Liver (tissue), 9 donors: ENCODE data around the gene UPF1. TPM values are rescaled to one million over a fixed set of nuclear protein-coding genes. Genes with fewer than 3 reads are reported as not detected.

ENCODE experiments used
- DNase-seq: peaks from one replicate; pipeline ENCODE4 v3.0.0-alpha.2; 2017; ENCODE audit warnings: low spot score
- H3K27ac ChIP-seq, 2 donors: one replicate each; pipeline ENCODE4 v1.7.0; 2013; ENCODE audit warnings: inconsistent platforms in 2 of 2, low read length in 2 of 2, control low read depth in 1 of 2, low read depth in 1 of 2, mild to moderate bottlenecking in 1 of 2
- H3K27me3 ChIP-seq, 4 donors: one replicate each; pipeline versions ENCODE4 v1.6.1 to v1.7.0; 2013; ENCODE audit warnings: low read length in 3 of 4, inconsistent platforms in 1 of 4, mild to moderate bottlenecking in 1 of 4, moderate library complexity in 1 of 4; ENCODE audit not compliant: control insufficient read depth in 4 of 4, insufficient read depth in 4 of 4
- H3K36me3 ChIP-seq, 4 donors: one replicate each; pipeline versions ENCODE4 v1.6.1 to v1.7.0; 2013; ENCODE audit warnings: low read length in 3 of 4, mild to moderate bottlenecking in 3 of 4, low read depth in 1 of 4, moderate library complexity in 1 of 4; ENCODE audit not compliant: control insufficient read depth in 4 of 4, insufficient read depth in 3 of 4
- H3K4me1 ChIP-seq, 4 donors: one replicate each; pipeline versions ENCODE4 v1.6.1 to v1.7.0; 2013; ENCODE audit warnings: low read length in 3 of 4, mild to moderate bottlenecking in 3 of 4, moderate library complexity in 1 of 4; ENCODE audit not compliant: control insufficient read depth in 4 of 4, insufficient read depth in 4 of 4
- H3K4me3 ChIP-seq, 3 donors: one replicate each; pipeline versions ENCODE4 v1.6.1 to v1.7.0; 2013; ENCODE audit warnings: low read length in 3 of 3, control low read depth in 1 of 3, low read depth in 1 of 3, mild to moderate bottlenecking in 1 of 3
- H3K9ac ChIP-seq, 2 donors: one replicate each; pipeline ENCODE4 v1.7.0; 2013; ENCODE audit warnings: low read length in 2 of 2, mild to moderate bottlenecking in 2 of 2, moderate library complexity in 2 of 2, control low read depth in 1 of 2, low read depth in 1 of 2
- H3K9me3 ChIP-seq, 4 donors: one replicate each; pipeline versions ENCODE4 v1.6.1 to v1.7.0; 2013; ENCODE audit warnings: low read length in 3 of 4; ENCODE audit not compliant: control insufficient read depth in 4 of 4
- EGR1 ChIP-seq, 2 donors: IDR thresholded peaks; 2 replicates each; pipeline ENCODE4 v1.6.1; 2016 to 2018; ENCODE audit warnings: antibody characterized with exemption in 2 of 2, low read depth in 2 of 2
- FOXA1 ChIP-seq: IDR thresholded peaks from 2 replicates; pipeline ENCODE4 v1.6.1; 2016; ENCODE audit warnings: antibody characterized with exemption
- FOXA2 ChIP-seq: IDR thresholded peaks from 2 replicates; pipeline ENCODE4 v1.6.1; 2016; ENCODE audit warnings: antibody characterized with exemption
- GABPA ChIP-seq, 2 donors: IDR thresholded peaks in 1 of 2; conservative IDR thresholded peaks in 1 of 2; 2 replicates each; pipeline ENCODE4 v1.6.1; 2016; ENCODE audit warnings: antibody characterized with exemption in 2 of 2, mild to moderate bottlenecking in 1 of 2, moderate library complexity in 1 of 2
- HNF4A ChIP-seq, 2 donors: conservative IDR thresholded peaks; 2 replicates each; pipeline ENCODE4 v1.6.1; 2016; ENCODE audit warnings: antibody characterized with exemption in 2 of 2, mild to moderate bottlenecking in 2 of 2
- HNF4G ChIP-seq: IDR thresholded peaks from 2 replicates; pipeline ENCODE4 v1.6.1; 2016; ENCODE audit warnings: antibody characterized with exemption
- MAX ChIP-seq: IDR thresholded peaks from 2 replicates; pipeline ENCODE4 v1.6.1; 2016; ENCODE audit warnings: antibody characterized with exemption
- NR2F2 ChIP-seq: IDR thresholded peaks from 2 replicates; pipeline ENCODE4 v1.6.1; 2016; ENCODE audit warnings: antibody characterized with exemption
- RAD21 ChIP-seq, 2 donors: IDR thresholded peaks; 2 replicates each; pipeline ENCODE4 v1.6.1; 2016; ENCODE audit warnings: antibody characterized with exemption in 2 of 2, mild to moderate bottlenecking in 2 of 2
- RXRA ChIP-seq, 2 donors: IDR thresholded peaks; 2 replicates each; pipeline ENCODE4 v1.6.1; 2017 to 2018; ENCODE audit warnings: antibody characterized with exemption in 2 of 2, mild to moderate bottlenecking in 1 of 2
- SP1 ChIP-seq: IDR thresholded peaks from 2 replicates; pipeline ENCODE4 v1.6.1; 2018; ENCODE audit warnings: antibody characterized with exemption, mild to moderate bottlenecking
- TAF1 ChIP-seq: conservative IDR thresholded peaks from 2 replicates; pipeline ENCODE4 v1.6.1; 2016; ENCODE audit warnings: antibody characterized with exemption, mild to moderate bottlenecking
- WGBS: extraction: QIAGEN DNeasy Blood & Tissue Kit; methylation state at CpG from one replicate; pipeline ENCODE4 v1.1.7; 2013; 5-methylcytosine and 5-hydroxymethylcytosine counted together
- polyA plus RNA-seq, 2 donors: library from polyadenylated mRNA; stranded (reverse) in 1 of 2; unstranded in 1 of 2; fragments of 200-250 nt in 1 of 2; fragments of >200 nt in 1 of 2; fragmentation: Nextera tagmentation in 1 of 2; extraction: Ambion mirVana in 1 of 2; gene quantifications; one replicate each; pipeline versions ENCODE4 v1.2.1 to v1.2.3, GENCODE V29; 2013 to 2015
- total RNA-seq, 2 donors: library from RNA; depleted of rRNA; stranded (reverse); fragments of >200 nt; gene quantifications; one replicate each; pipeline ENCODE4 v1.2.3, GENCODE V29; 2014
- TF ChIP-seq, protein P1 (sequence below): IDR thresholded peaks from 2 replicates; pipeline ENCODE4 v1.6.1; 2016; ENCODE audit warnings: antibody characterized with exemption
- TF ChIP-seq, protein P2 (sequence below): fragments of 150-350 bp; IDR thresholded peaks from 2 replicates; pipeline ENCODE4 v1.5.1; 2017; ENCODE audit warnings: improper control_type of control experiment, low read depth, low read length; ENCODE audit not compliant: missing input control
- donor health status: healthy.
- donor health status: healthy.
- donor health status: healthy.
- donor health status: healthy.
- donor health status: healthy.

Gene UPF1
- total and polyA plus RNA-seq, 4 donors, result 5.7 to 51.0 (median 35.2) TPM

GRCh38 chr19:18889949-18890745 lies 58.4 kb downstream of the UPF1 start:
- H3K9me3 ChIP-seq, result no peaks in the 10 kb centered on the region
- peaks cover 0 to 5% (median 3%) of the 10 kb centered on the region in 4 donors for H3K4me1 ChIP-seq
- no peak overlapping the region for H3K27ac ChIP-seq
- no peaks in the 10 kb centered on the region for H3K36me3 ChIP-seq
- H3K4me3 ChIP-seq, result no peak overlapping the region
- no peak for DNase-seq
- TF ChIP-seq HNF4A (conservative IDR thresholded peaks at IDR 0.05) (no peak), HNF4G (no peak), RXRA (IDR thresholded peaks at IDR 0.05) (no peak), FOXA1 (no peak), GABPA (IDR thresholded peaks at IDR 0.05 in 1 of 2, conservative IDR thresholded peaks at IDR 0.05 in 1 of 2) (no peak), FOXA2 (no peak), EGR1 (IDR thresholded peaks at IDR 0.05; ENCODE audit: low read depth in 2 of 2) (no peak), MAX (no peak), NR2F2 (no peak), SP1 (no peak)
- H3K9ac ChIP-seq, result no peak overlapping the region
- H3K27me3 ChIP-seq, result peaks cover 0 to 2% (median 0%) of the 10 kb centered on the region in 4 donors
- 78% methylated on average over 10 of the region's 10 CpGs for WGBS

GRCh38 chr19:18893587-18894253 lies 62.0 kb downstream of the UPF1 start:
- Histone ChIP-seq H3K4me3 (no peak overlapping the region), H3K9ac (no peak overlapping the region), H3K4me1 (peaks cover 2 to 16% (median 10%) of the 10 kb centered on the region in 4 donors), H3K27ac (no peak overlapping the region), H3K9me3 (no peaks in the 10 kb centered on the region), H3K36me3 (no peaks in the 10 kb centered on the region), H3K27me3 (peaks cover 0 to 5% (median 0%) of the 10 kb centered on the region in 4 donors)
- no peak for DNase-seq
- 63% methylated on average over 18 of the region's 18 CpGs for WGBS
- TF ChIP-seq, protein P1, sequence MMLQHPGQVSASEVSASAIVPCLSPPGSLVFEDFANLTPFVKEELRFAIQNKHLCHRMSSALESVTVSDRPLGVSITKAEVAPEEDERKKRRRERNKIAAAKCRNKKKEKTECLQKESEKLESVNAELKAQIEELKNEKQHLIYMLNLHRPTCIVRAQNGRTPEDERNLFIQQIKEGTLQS, result no peak
- TF ChIP-seq FOXA1, result no peak
- no peak for TF ChIP-seq SP1
- TF ChIP-seq, protein P2, sequence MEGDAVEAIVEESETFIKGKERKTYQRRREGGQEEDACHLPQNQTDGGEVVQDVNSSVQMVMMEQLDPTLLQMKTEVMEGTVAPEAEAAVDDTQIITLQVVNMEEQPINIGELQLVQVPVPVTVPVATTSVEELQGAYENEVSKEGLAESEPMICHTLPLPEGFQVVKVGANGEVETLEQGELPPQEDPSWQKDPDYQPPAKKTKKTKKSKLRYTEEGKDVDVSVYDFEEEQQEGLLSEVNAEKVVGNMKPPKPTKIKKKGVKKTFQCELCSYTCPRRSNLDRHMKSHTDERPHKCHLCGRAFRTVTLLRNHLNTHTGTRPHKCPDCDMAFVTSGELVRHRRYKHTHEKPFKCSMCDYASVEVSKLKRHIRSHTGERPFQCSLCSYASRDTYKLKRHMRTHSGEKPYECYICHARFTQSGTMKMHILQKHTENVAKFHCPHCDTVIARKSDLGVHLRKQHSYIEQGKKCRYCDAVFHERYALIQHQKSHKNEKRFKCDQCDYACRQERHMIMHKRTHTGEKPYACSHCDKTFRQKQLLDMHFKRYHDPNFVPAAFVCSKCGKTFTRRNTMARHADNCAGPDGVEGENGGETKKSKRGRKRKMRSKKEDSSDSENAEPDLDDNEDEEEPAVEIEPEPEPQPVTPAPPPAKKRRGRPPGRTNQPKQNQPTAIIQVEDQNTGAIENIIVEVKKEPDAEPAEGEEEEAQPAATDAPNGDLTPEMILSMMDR, result no peak
- TF ChIP-seq GABPA (IDR thresholded peaks at IDR 0.05 in 1 of 2, conservative IDR thresholded peaks at IDR 0.05 in 1 of 2), result no peak
- TF ChIP-seq RAD21 (IDR thresholded peaks at IDR 0.05), result no peak
- no peak for TF ChIP-seq NR2F2
- no peak for TF ChIP-seq MAX
- no peak for TF ChIP-seq TAF1
- TF ChIP-seq RXRA (IDR thresholded peaks at IDR 0.05), result no peak
- no peak for TF ChIP-seq HNF4A (conservative IDR thresholded peaks at IDR 0.05)
- TF ChIP-seq HNF4G, result no peak
